ENCODE results near the gene RBM20. TPM values are rescaled to one million over a fixed set of nuclear protein-coding genes. Genes with fewer than 3 reads are reported as not detected.

Gene RBM20
- total and polyA plus RNA-seq, 7 donors, result 0.23 to 7.8 (median 5.4) TPM; not detected in 1

DNA sequence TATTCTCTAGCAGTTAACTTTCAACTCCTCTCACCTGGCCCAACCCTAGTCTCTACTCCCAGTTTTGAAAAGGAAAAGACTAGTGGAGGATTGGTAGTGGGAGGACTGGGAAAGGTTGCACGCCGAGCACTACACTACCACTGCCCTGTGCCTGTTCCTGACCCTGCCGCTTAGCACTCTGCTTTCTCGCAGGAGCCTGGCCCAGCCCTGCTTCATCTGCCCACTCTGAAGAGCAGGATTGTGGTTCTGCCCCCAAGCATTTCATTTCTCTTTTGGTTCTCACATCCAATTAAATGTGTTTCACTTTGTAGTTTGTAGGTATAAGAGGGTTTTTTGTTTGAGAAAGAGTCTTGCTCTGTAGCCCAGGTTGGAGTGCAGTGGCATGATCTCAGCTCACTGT is 31.5 kb upstream of the RBM20 start:
- H3K36me3 ChIP-seq, result no peaks in the 10 kb centered on the region
- no peak for DNase-seq
- intact Hi-C loops (cut with DNase I), result loop anchor here (5.0 kb wide), 2 partner anchors 130 to 280 kb away; no protein-coding TSS in a partner anchor
- TF ChIP-seq, protein P1, sequence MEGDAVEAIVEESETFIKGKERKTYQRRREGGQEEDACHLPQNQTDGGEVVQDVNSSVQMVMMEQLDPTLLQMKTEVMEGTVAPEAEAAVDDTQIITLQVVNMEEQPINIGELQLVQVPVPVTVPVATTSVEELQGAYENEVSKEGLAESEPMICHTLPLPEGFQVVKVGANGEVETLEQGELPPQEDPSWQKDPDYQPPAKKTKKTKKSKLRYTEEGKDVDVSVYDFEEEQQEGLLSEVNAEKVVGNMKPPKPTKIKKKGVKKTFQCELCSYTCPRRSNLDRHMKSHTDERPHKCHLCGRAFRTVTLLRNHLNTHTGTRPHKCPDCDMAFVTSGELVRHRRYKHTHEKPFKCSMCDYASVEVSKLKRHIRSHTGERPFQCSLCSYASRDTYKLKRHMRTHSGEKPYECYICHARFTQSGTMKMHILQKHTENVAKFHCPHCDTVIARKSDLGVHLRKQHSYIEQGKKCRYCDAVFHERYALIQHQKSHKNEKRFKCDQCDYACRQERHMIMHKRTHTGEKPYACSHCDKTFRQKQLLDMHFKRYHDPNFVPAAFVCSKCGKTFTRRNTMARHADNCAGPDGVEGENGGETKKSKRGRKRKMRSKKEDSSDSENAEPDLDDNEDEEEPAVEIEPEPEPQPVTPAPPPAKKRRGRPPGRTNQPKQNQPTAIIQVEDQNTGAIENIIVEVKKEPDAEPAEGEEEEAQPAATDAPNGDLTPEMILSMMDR (IDR thresholded peaks at IDR 0.05), result no peak
- TF ChIP-seq POLR2A (IDR thresholded peaks at IDR 0.05) (no peak), EP300 (IDR thresholded peaks at IDR 0.05) (no peak)
- no peaks in the 10 kb centered on the region for H3K9me3 ChIP-seq
- no peaks in the 10 kb centered on the region for H3K4me1 ChIP-seq
- no peak overlapping the region for H3K27ac ChIP-seq
- WGBS, 2 donors, result 93% methylated on average over 4 of the region's 4 CpGs
- H3K4me3 ChIP-seq, result no peak overlapping the region
- no peaks in the 10 kb centered on the region for H3K27me3 ChIP-seq

DNA sequence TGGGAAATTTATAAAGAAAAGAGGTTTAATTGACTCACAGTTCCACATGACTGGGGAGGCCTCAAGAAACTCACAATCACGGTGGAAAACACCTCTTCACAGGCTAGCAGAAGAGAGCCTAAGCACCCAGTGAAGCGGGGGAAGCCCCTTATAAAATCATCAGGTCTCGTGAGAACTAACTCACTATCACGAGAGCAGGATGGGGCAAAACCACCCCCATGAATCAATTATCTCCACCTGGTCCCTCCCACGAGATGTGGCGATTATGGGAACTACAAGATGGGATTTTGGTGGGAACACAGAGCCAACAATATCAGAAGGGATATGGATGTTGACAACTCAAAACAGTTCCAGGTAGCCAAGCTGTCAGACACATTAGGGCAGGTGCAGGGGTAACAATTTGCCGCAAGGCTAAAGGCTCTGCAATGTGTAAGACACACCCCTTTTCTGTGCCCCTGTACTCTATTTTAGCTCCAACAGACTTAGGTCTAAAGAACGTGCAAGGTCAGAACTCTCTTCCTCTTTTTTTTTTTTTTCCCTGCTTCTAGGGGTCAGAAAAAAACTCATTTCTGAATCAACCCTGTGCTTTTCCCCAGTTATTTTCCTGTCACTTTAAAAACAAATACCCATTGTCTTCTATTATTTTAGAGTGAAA is 30.7 kb upstream of the RBM20 start:
- Histone ChIP-seq H3K4me3 (no peak overlapping the region), H3K36me3 (no peaks in the 10 kb centered on the region), H3K9me3 (no peaks in the 10 kb centered on the region), H3K27me3 (no peaks in the 10 kb centered on the region), H3K4me1 (no peaks in the 10 kb centered on the region), H3K27ac (no peak overlapping the region)
- WGBS, 2 donors, result 62 to 80% methylated on average over 8 of the region's 8 CpGs
- intact Hi-C loops (cut with DNase I), result loop anchor here (5.0 kb wide), 2 partner anchors 129 to 279 kb away; no protein-coding TSS in a partner anchor
- no peak for DNase-seq
- no peak for TF ChIP-seq EP300 (IDR thresholded peaks at IDR 0.05)
- no peak for TF ChIP-seq POLR2AphosphoS5 (IDR thresholded peaks at IDR 0.05)

DNA sequence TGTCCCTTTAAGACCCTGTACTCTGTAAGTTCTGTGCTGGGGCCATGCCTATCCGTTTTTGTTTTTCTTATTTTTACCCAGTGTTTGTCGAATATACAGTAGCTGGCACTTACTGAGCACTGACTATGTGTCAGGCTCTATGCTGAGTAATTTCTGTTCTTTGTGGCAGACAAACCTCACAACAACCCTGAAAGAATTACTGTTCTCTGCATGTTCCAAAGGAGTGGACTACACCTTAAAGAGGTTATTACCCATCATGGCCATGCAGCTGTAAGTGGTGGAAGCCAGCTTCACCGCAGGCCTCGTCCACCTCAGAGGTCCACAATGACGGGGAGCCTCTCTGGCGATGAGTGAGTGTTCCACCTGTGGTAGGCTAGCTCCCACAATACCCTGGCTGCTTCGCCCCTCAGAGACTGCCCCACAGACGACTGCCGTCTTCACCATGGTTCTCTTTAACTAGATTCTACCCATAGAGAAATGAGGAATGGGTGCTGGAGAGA is 30.1 kb upstream of the RBM20 start:
- H3K36me3 ChIP-seq, result no peaks in the 10 kb centered on the region
- no peak overlapping the region for H3K4me3 ChIP-seq
- 86 to 89% methylated on average over 9 of the region's 9 CpGs for WGBS, 2 donors
- H3K27me3 ChIP-seq, result no peaks in the 10 kb centered on the region
- intact Hi-C loops (cut with DNase I), result loop anchor here (5.0 kb wide), 2 partner anchors 128 to 278 kb away; no protein-coding TSS in a partner anchor
- DNase-seq, result no peak
- no peak overlapping the region for H3K27ac ChIP-seq
- no peaks in the 10 kb centered on the region for H3K4me1 ChIP-seq
- TF ChIP-seq, protein P1 (IDR thresholded peaks at IDR 0.05), result no peak
- no peak for TF ChIP-seq EP300 (IDR thresholded peaks at IDR 0.05)
- H3K9me3 ChIP-seq, result no peaks in the 10 kb centered on the region

DNA sequence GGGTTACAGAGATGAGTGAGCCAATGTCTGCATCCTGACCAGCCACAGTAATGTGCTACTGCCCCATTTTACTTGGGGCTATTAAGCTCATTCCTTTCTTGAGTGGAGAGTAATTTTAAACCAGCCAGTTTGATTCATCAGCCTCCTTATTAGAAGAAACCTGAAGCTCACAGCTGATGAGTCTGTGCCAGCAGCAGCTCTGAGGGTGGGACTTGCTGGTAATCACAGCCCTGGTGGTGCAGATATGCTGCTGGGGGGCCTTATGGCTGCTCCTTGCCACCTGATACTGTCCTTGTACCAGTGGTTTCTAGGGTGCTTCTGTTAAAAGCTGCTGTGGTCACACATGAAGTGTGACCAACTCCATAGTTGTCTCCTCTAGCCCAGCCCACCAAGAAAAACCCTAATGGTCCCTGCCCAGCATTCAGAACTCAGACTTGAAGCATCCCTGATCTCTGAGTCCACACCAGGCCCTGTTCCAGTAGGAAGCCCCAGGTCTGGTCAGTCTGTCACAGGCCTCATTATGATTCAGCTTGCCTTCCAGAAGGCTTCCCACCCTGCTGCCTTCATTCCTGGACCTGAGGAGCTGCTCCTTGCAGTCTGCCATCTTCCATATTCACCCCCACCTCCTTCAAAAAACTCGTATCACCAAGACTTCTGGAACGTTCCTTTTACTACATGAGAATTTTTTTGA is 28.9 kb upstream of the RBM20 start:
- no peak for TF ChIP-seq POLR2AphosphoS5 (IDR thresholded peaks at IDR 0.05)
- no peak for TF ChIP-seq EP300 (IDR thresholded peaks at IDR 0.05)
- TF ChIP-seq, protein P1 (IDR thresholded peaks at IDR 0.05), result no peak
- TF ChIP-seq POLR2A (IDR thresholded peaks at IDR 0.05), result no peak
- H3K4me1 ChIP-seq, result peaks cover 0 to 6% (median 0%) of the 10 kb centered on the region in 4 donors
- no peak overlapping the region for H3K27ac ChIP-seq
- no peaks in the 10 kb centered on the region for H3K36me3 ChIP-seq
- DNase-seq, result no peak
- H3K4me3 ChIP-seq, result no peak overlapping the region
- intact Hi-C loops (cut with DNase I), result no loop called here
- no peaks in the 10 kb centered on the region for H3K9me3 ChIP-seq
- 77 to 83% methylated on average over 2 of the region's 2 CpGs for WGBS, 2 donors
- no peaks in the 10 kb centered on the region for H3K27me3 ChIP-seq

DNA sequence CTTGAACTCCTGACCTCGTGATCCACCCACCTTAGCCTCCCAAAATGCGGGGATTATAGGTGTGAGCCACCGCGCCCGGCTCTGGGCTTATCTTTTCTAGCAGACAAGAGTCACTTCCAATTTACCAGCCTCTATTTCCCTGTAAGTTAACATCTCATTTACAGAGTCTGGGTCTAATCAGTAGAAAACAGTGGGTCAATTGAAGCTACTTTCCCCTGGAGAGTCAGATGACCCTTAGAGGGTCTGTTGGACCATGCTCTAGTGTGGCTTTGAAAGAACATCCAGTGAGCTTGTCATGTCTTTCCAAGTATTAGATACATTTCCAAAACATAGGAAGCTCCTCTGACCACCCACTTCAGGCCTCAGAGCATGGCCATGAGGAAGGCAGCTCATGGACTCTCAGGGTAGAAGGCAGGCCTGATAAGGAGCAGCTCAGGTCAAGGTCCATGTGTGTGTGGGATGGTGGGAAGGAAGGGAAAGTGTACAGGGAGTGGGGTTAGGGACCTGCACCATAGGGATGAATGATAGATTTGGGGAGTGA is 27.6 kb upstream of the RBM20 start:
- intact Hi-C loops (cut with DNase I), result no loop called here
- 94 to 97% methylated on average over 5 of the region's 5 CpGs for WGBS, 2 donors
- TF ChIP-seq, protein P1 (IDR thresholded peaks at IDR 0.05), result no peak
- TF ChIP-seq POLR2AphosphoS5 (IDR thresholded peaks at IDR 0.05) (no peak), POLR2A (IDR thresholded peaks at IDR 0.05) (no peak), EP300 (IDR thresholded peaks at IDR 0.05) (no peak)
- DNase-seq, result no peak
- Histone ChIP-seq H3K27ac (no peak overlapping the region), H3K9me3 (no peaks in the 10 kb centered on the region), H3K27me3 (no peaks in the 10 kb centered on the region), H3K4me1 (peaks cover 0 to 8% (median 0%) of the 10 kb centered on the region in 4 donors), H3K4me3 (no peak overlapping the region), H3K36me3 (no peaks in the 10 kb centered on the region)

Measured in sigmoid colon (tissue), 7 donors.